Right lobe of liver (tissue), 4 donors: ENCODE measurements around the gene SYCP2.

Experiments
- POLR2A ChIP-seq: fragments of 450-650 bp; IDR thresholded peaks from one replicate; pipeline ENCODE4 v1.6.1; 2017; ENCODE audit warnings: antibody characterized with exemption, mild to moderate bottlenecking
- TF ChIP-seq, protein P1 (sequence below), 4 donors: fragments of 200-600 bp in 3 of 4; fragments of 450-650 bp in 1 of 4; IDR thresholded peaks; one replicate each; pipeline versions ENCODE4 v1.5.1 to v1.8.0; 2016 to 2022; ENCODE audit warnings: antibody characterized with exemption in 4 of 4, mild to moderate bottlenecking in 2 of 4
- donor health status: DM: no; HTN: no; CAD: no.
- donor health status: DM: no; HTN: no; CAD: no.
- donor health status: DM: no; HTN: yes; CAD: no.

DNA sequence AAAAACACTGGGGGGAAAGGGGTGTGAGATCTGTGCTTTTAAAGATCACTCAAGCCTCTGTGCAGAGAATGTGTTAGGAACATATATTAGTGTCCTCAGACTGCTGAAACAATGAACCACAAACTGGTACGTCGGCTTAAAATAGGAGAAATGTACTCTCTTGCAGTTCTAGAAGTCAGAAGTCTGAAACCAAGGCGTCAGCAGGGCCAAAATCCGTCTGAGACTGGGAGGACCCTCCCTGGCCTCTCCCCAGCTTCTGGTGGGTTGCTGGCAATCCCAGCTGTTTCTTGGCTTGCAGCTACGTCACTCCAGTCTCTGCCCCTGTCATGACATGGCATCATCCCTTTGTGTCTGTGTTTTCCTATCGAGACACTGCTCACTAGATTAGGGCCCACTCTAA lies 28.7 kb upstream of the SYCP2 start:
- TF ChIP-seq, protein P1, sequence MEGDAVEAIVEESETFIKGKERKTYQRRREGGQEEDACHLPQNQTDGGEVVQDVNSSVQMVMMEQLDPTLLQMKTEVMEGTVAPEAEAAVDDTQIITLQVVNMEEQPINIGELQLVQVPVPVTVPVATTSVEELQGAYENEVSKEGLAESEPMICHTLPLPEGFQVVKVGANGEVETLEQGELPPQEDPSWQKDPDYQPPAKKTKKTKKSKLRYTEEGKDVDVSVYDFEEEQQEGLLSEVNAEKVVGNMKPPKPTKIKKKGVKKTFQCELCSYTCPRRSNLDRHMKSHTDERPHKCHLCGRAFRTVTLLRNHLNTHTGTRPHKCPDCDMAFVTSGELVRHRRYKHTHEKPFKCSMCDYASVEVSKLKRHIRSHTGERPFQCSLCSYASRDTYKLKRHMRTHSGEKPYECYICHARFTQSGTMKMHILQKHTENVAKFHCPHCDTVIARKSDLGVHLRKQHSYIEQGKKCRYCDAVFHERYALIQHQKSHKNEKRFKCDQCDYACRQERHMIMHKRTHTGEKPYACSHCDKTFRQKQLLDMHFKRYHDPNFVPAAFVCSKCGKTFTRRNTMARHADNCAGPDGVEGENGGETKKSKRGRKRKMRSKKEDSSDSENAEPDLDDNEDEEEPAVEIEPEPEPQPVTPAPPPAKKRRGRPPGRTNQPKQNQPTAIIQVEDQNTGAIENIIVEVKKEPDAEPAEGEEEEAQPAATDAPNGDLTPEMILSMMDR (IDR thresholded peaks at IDR 0.05), result no peak
- TF ChIP-seq POLR2A, result no peak
